Erythroblast (primary cell): ENCODE results near the gene WRNIP1.

ENCODE experiments used
- DNase-seq, 2 experiments: peaks; one replicate each; lab custom pipeline; 2025; lab: John Stamatoyannopoulos, UW
- GATA1 ChIP-seq: IDR thresholded peaks from 2 replicates; pipeline ENCODE4 v1.6.1; 2011; ENCODE audit warnings: low read depth, mild to moderate bottlenecking, control low read depth, low read length, moderate library complexity
- POLR2A ChIP-seq: IDR thresholded peaks from 2 replicates; pipeline ENCODE4 v1.6.1; 2011; ENCODE audit warnings: mild to moderate bottlenecking, low read length

Gene WRNIP1

DNA sequence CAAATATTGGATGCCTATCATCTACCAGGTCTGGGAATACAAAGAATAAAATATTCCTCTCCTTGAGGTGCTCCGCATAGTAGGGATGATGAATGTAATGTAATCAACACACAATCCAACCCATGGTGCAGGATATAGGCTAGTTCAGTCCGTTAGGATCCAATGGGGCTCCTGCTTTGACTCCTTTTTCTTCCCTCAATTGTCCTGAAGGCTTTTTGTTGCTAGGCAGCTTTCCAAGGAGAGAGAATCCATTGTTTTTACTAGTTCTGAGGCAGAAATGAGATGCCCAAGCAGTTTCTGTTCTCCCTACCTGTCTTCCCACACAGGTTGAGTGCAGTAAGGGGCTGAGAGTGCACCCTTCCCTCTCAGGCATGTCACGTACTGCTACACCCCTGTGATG lies 12.1 kb downstream of the WRNIP1 start:
- DNase-seq, result no peak
- TF ChIP-seq GATA1 (no peak), POLR2A (no peak)

DNA sequence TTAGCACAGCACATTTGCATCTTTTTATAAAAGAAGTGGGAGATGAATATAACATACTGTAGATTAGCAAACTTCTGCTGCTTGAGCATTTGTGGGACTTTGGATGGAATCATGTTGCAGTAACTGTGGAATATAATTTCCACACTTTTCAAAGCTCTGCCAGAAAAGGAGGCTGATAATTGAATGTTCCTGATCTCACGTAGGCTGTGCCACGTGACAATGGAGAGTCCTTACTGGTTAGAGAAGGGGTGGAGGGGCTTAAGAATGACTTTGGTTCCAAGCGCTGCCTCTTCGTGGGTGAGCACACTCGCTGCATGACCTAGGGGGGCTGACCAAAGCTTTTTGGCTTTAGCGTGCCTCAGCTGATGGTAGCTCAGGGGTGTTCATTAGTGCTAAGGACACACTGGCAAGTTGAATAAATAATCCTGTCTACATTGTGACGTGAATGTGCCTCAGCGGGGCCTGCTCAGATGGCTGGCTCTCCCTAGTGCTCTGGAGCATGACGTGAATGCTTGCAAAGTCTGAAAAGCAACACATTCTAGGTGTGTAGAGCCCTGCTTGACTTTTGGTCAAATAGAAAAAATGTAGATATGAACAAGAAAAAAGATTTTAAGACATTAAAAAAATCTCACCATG lies 15.0 kb downstream of the WRNIP1 start:
- no peak for DNase-seq
- no peak for TF ChIP-seq GATA1
- no peak for TF ChIP-seq POLR2A

DNA sequence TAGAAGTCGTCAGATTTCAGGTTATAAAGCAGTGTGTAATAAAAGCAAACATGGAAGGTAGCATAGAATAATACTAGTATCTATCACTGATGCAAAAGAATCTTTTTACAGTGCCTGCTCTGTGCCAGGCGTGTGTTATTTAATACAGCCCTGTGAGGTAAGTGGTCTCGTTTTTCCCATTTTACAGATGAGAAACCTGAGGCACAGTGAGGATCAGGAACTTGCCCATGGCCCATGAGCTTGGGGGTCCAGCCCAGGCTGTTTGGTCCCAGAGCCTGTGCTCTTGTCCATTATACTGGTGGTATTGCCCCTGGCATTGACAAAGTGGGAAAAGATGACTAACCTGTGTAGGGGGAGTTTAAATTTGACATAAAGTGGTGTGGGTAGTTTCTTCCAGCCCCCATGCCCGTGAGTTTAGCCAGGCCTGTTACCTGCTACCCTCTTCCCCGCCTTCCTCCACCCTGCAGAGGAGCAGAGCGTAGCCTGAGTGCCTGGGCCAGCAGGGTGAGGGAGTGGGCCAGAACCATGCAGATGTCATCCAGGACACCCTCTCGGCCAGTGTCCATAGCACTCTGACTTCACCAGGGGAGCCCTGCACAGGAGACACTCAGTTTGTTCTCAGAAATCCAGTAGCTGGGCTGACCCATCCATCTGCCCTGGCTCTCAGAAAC lies 16.6 kb downstream of the WRNIP1 start:
- DNase-seq, result no peak
- no peak for TF ChIP-seq GATA1
- no peak for TF ChIP-seq POLR2A

GRCh38 chr6:2782356-2782708 lies 17.1 kb downstream of the WRNIP1 start:
- no peak for DNase-seq
- TF ChIP-seq GATA1 (no peak), POLR2A (no peak)

DNA sequence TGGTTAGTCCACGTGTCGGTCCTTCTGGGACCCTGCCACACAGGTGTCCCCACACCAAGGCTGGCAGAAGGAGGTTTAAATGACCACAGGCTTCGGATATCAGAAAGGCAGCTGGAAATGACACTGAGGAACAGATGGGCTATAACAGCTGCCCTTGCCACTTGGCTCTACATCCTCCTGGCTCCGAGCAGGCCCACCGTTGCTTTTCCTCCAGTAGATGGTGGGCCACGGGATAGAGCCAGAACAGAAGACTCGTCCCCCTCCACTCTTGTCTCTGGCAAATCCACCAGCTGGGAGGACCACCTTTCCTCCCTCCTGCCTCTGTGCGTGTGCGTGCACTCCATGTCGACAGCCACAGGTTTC lies 17.6 kb downstream of the WRNIP1 start:
- TF ChIP-seq POLR2A, result no peak
- TF ChIP-seq GATA1, result no peak
- DNase-seq, result no peak

- TF ChIP-seq GATA1, result no peak
- peak; percentile 47 for TF ChIP-seq POLR2A
- DNase-seq, result peak; percentile 83 to 90
Measured at GRCh38 chr6:2783188-2783963, 18.2 kb downstream of the WRNIP1 start.

DNA sequence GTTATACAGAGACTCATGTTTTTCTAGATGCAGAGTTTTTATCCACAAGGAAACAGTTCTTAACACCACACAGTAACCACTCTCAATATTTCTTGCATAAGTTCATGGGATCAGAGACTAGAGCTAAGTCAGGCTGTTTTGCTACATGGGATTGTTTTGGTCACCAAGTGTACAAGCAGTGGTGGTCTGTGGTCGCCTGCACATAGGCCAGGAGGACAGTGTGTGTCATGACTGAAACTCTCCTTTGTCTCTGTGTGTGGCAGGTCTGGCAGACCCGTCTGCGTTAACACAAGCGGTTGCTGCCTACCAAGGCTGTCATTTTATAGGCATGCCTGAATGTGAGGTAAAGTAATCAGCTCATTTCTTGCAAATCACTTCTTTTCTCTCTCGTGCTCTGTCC lies 18.9 kb downstream of the WRNIP1 start:
- TF ChIP-seq GATA1, result no peak
- no peak for TF ChIP-seq POLR2A
- DNase-seq, result peak in 1 of 2 experiments; percentile 47

DNA sequence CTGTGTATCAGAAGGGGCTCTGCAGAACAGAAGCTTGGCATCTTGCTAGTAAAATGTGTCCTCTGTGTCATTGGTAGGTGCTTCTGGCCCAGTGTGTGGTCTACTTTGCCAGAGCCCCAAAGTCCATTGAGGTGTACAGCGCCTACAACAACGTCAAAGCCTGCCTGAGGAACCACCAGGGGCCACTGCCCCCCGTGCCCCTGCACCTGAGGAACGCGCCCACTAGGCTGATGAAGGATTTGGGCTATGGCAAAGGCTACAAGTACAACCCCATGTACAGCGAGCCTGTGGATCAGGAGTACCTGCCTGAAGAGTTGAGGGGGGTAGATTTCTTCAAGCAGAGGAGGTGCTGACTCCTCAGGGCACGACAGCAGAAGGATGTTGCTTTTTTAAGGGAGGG lies 19.7 kb downstream of the WRNIP1 start:
- DNase-seq, result no peak

GRCh38 chr6:2786269-2786668 lies 21.1 kb downstream of the WRNIP1 start:
- DNase-seq, result no peak
- TF ChIP-seq POLR2A, result no peak
- TF ChIP-seq GATA1, result no peak

More for the DNA sequence above, 19.7 kb downstream of the WRNIP1 start:
- TF ChIP-seq GATA1 (no peak), POLR2A (no peak)

GRCh38 chr6:2790588-2791449 lies 25.6 kb downstream of the WRNIP1 start:
- TF ChIP-seq POLR2A, result no peak
- TF ChIP-seq GATA1, result no peak
- DNase-seq, result peak; percentile 74 to 77

DNA sequence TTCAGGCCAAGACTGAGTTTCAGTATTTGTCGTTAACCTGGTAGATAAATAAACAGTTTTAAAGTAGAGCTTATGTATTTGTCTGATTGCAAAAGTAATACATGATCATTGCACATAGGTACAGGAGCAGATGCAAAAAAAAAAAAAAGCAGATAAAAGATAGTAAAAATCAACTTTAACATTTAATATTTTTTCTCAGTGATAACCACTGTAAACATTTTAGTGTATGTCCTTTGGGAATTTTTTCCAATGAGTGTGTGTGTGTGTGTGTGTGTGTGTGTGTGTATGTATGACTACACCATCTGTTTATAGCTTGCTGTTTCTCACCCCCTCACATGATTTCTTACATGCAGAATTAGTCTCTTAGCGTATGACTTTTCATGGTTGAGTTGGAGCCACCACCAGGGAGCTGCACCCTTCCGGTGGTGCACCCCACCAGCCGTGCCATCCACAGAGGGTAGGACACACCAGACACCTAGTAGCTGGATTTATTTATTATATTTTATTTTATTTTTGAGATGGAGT lies 26.3 kb downstream of the WRNIP1 start:
- no peak for DNase-seq
- TF ChIP-seq POLR2A (no peak), GATA1 (no peak)

GRCh38 chr6:2792330-2793110 lies 27.3 kb downstream of the WRNIP1 start:
- no peak for TF ChIP-seq GATA1
- TF ChIP-seq POLR2A, result no peak
- no peak for DNase-seq
